Astrocyte (in vitro differentiated cells and primary cell): ENCODE results near the gene ZKSCAN3. TPM values are rescaled to one million over a fixed set of nuclear protein-coding genes. Genes with fewer than 3 reads are reported as not detected.

Experiments
- DNase-seq: peaks from one replicate; pipeline ENCODE4 v3.0.0-alpha.2; 2010; ENCODE audit warnings: low read depth
- FAIRE-seq: peaks from 2 replicates; lab custom pipeline; 2011; peaks lifted over from hg19 to GRCh38; lab: Jason Lieb, UNC
- H2AFZ ChIP-seq: 2 replicates; pipeline ENCODE4 v1.6.0; 2012; ENCODE audit warnings: low read depth, low read length, inconsistent platforms
- H3K27ac ChIP-seq: 2 replicates; pipeline ENCODE4 v1.5.1; 2011; ENCODE audit warnings: low read depth, low read length, inconsistent platforms
- H3K27me3 ChIP-seq: 2 replicates; pipeline ENCODE4 v1.6.0; 2011; ENCODE audit warnings: low read length, inconsistent platforms; ENCODE audit not compliant: insufficient read depth
- H3K36me3 ChIP-seq: 2 replicates; pipeline ENCODE4 v1.5.1; 2011; ENCODE audit warnings: low read length, inconsistent platforms; ENCODE audit not compliant: insufficient read depth
- H3K4me1 ChIP-seq: 2 replicates; pipeline ENCODE4 v1.5.1; 2011; ENCODE audit warnings: low read length, inconsistent platforms; ENCODE audit not compliant: insufficient read depth
- H3K4me2 ChIP-seq: 2 replicates; pipeline ENCODE4 v1.6.0; 2012; ENCODE audit warnings: low read length, inconsistent platforms
- H3K4me3 ChIP-seq: 2 replicates; pipeline ENCODE4 v1.5.1; 2011; ENCODE audit warnings: low read depth, mild to moderate bottlenecking, low read length, inconsistent platforms; ENCODE audit not compliant: insufficient read depth
- H3K79me2 ChIP-seq: 2 replicates; pipeline ENCODE4 v1.6.0; 2012; ENCODE audit warnings: mild to moderate bottlenecking, low read length, inconsistent platforms; ENCODE audit not compliant: insufficient read depth
- H3K9ac ChIP-seq: 2 replicates; pipeline ENCODE4 v1.6.0; 2012; ENCODE audit warnings: mild to moderate bottlenecking, low read length, inconsistent platforms
- H3K9me3 ChIP-seq: 2 replicates; pipeline ENCODE4 v1.5.1; 2012; ENCODE audit warnings: low read depth, mild to moderate bottlenecking, low read length, inconsistent platforms; ENCODE audit not compliant: insufficient read depth
- H4K20me1 ChIP-seq: 2 replicates; pipeline ENCODE4 v1.6.0; 2012; ENCODE audit warnings: low read length, inconsistent platforms; ENCODE audit not compliant: insufficient read depth
- H3K27ac Mint-ChIP-seq: one replicate; pipeline ENCODE4 v1.8.0; 2021; ENCODE audit warnings: mild to moderate bottlenecking, mixed read lengths; ENCODE audit not compliant: unreplicated experiment
- H3K27me3 Mint-ChIP-seq: one replicate; pipeline ENCODE4 v1.8.0; 2021; ENCODE audit warnings: low read depth, mixed read lengths; ENCODE audit not compliant: unreplicated experiment
- H3K36me3 Mint-ChIP-seq: one replicate; pipeline ENCODE4 v1.8.0; 2021; ENCODE audit warnings: low read depth, mixed read lengths; ENCODE audit not compliant: unreplicated experiment
- H3K4me1 Mint-ChIP-seq: one replicate; pipeline ENCODE4 v1.8.0; 2021; ENCODE audit warnings: low read depth, mixed read lengths; ENCODE audit not compliant: unreplicated experiment
- H3K4me3 Mint-ChIP-seq: one replicate; pipeline ENCODE4 v1.8.0; 2021; ENCODE audit warnings: mild to moderate bottlenecking, moderate library complexity, mixed read lengths; ENCODE audit not compliant: unreplicated experiment
- H3K9me3 Mint-ChIP-seq: one replicate; pipeline ENCODE4 v1.8.0; 2021; ENCODE audit warnings: mild to moderate bottlenecking, mixed read lengths; ENCODE audit not compliant: unreplicated experiment
- CTCF ChIP-seq: IDR thresholded peaks from 2 replicates; pipeline ENCODE4 v1.5.1; 2011; ENCODE audit warnings: low read depth, mild to moderate bottlenecking, inconsistent platforms, low read length, moderate library complexity; ENCODE audit not compliant: insufficient read depth
- EZH2 ChIP-seq: IDR thresholded peaks from 2 replicates; pipeline ENCODE4 v1.6.1; 2012; ENCODE audit warnings: mild to moderate bottlenecking, low read length, inconsistent platforms; ENCODE audit not compliant: insufficient read depth
- total RNA-seq: library from RNA; stranded (reverse); gene quantifications from 2 replicates; pipeline ENCODE4 v1.2.1, GENCODE V29; 2021

ZKSCAN3 gene
- total RNA-seq, 1 donor from 2014 or later = 8.0 TPM

- Mint-ChIP-seq H3K27me3 (peaks cover 15% of the 10 kb centered on the region), H3K4me3 (no peak overlapping the region), H3K4me1 (no peaks in the 10 kb centered on the region), H3K9me3 (no peaks in the 10 kb centered on the region), H3K36me3 (peaks cover 2% of the 10 kb centered on the region), H3K27ac (no peak overlapping the region)
- FAIRE-seq (no peak), DNase-seq (no peak)
- Histone ChIP-seq H3K4me3 (no peak overlapping the region), H3K79me2 (peaks cover 5% of the 10 kb centered on the region), H3K9me3 (no peaks in the 10 kb centered on the region), H4K20me1 (no peaks in the 10 kb centered on the region), H2AFZ (no peak overlapping the region), H3K4me1 (no peaks in the 10 kb centered on the region), H3K27ac (no peak overlapping the region), H3K4me2 (no peak overlapping the region), H3K27me3 (peaks cover 7% of the 10 kb centered on the region), H3K9ac (no peak overlapping the region), H3K36me3 (no peaks in the 10 kb centered on the region)
- TF ChIP-seq EZH2 (no peak), CTCF (no peak)
Observed at GRCh38 chr6:28345201-28345600, 4.5 kb upstream of the ZKSCAN3 start.

GRCh38 chr6:28347119-28347518, 2.6 kb upstream of the ZKSCAN3 start:
- no peak for FAIRE-seq
- peaks cover 7% of the 10 kb centered on the region for H3K27me3 ChIP-seq

More at GRCh38 chr6:28347119-28347518, 2.6 kb upstream of the ZKSCAN3 start:
- Histone ChIP-seq H3K79me2 (peaks cover 24% of the 10 kb centered on the region), H3K4me3 (no peak overlapping the region), H3K9me3 (no peaks in the 10 kb centered on the region), H3K4me2 (no peak overlapping the region), H3K27ac (no peak overlapping the region), H2AFZ (no peak overlapping the region), H3K9ac (no peak overlapping the region), H4K20me1 (no peaks in the 10 kb centered on the region), H3K4me1 (no peaks in the 10 kb centered on the region), H3K36me3 (no peaks in the 10 kb centered on the region)
- Mint-ChIP-seq H3K9me3 (no peaks in the 10 kb centered on the region), H3K27me3 (peaks cover 15% of the 10 kb centered on the region), H3K4me1 (peaks cover 4% of the 10 kb centered on the region), H3K36me3 (no peaks in the 10 kb centered on the region), H3K4me3 (no peak overlapping the region), H3K27ac (no peak overlapping the region)
- no peak for DNase-seq
- TF ChIP-seq EZH2 (no peak), CTCF (no peak)
